ENCODE data around the gene BEND7. TPM values are rescaled to one million over a fixed set of nuclear protein-coding genes. Genes with fewer than 3 reads are reported as not detected.
"Not testable (repeated sequence)": the region's sequence is repeated elsewhere in the genome, so short reads cannot be mapped to it uniquely, and the experiment has no call there.

BEND7 gene
- total RNA-seq, 2 donors from 2014 or later, result 13.7 to 17.5 TPM

- DNase-seq (no peak), ATAC-seq (no peak)
- Histone ChIP-seq H3K27ac (no peak overlapping the region), H3K9me3 (no peaks in the 10 kb centered on the region), H3K27me3 (no peaks in the 10 kb centered on the region), H3K4me3 (no peak overlapping the region), H3K4me1 (peaks cover 6% of the 10 kb centered on the region), H3K36me3 (replicated peaks in 1 of 2; ENCODE audit: insufficient read depth in 1 of 2, low read depth in 2 of 2) (no peaks in the 10 kb centered on the region)
- WGBS, 2 donors, result 78 to 90% methylated on average over 2 of the region's 2 CpGs
- TF ChIP-seq POLR2A (IDR thresholded peaks at IDR 0.05) (no peak), CTCF (IDR thresholded peaks at IDR 0.05) (no peak)
- intact Hi-C loops (cut with DNase I), result no loop called here
Observed at GRCh38 chr10:13550802-13551201, 22.0 kb upstream of the BEND7 start.

- no peak for TF ChIP-seq POLR2A (IDR thresholded peaks at IDR 0.05)
- no peak for TF ChIP-seq CTCF (IDR thresholded peaks at IDR 0.05)
- H3K4me3 ChIP-seq, result no peak overlapping the region
- H3K27me3 ChIP-seq, result peaks cover 0 to 3% of the 10 kb centered on the region in 2 donors
- H3K9me3 ChIP-seq, result no peaks in the 10 kb centered on the region
- no peak overlapping the region for H3K27ac ChIP-seq
- intact Hi-C loops (cut with DNase I), result no loop called here
- no peak for ATAC-seq
- 75 to 77% methylated on average over 5 of the region's 5 CpGs for WGBS, 2 donors
- H3K36me3 ChIP-seq (replicated peaks in 1 of 2; ENCODE audit: insufficient read depth in 1 of 2, low read depth in 2 of 2), result no peaks in the 10 kb centered on the region
- DNase-seq, result no peak
- no peaks in the 10 kb centered on the region for H3K4me1 ChIP-seq
Observed at GRCh38 chr10:13542533-13542932, 13.7 kb upstream of the BEND7 start.

- DNase-seq; H3K4me1 ChIP-seq; H3K27me3 ChIP-seq; ATAC-seq; H3K36me3 ChIP-seq (replicated peaks in 1 of 2; ENCODE audit: insufficient read depth in 1 of 2, low read depth in 2 of 2); H3K27ac ChIP-seq; intact Hi-C loops (cut with DNase I); H3K9me3 ChIP-seq; H3K4me3 ChIP-seq: not testable (repeated sequence)
- WGBS, 2 donors, result 44 to 50% methylated on average over 8 to 9 of the region's 9 CpGs
Observed at GRCh38 chr10:13537985-13538384, 9.2 kb upstream of the BEND7 start.

- DNase-seq (peak; percentile 62 to 76 (median 70)), ATAC-seq (peak; percentile 81)
- 46 to 62% methylated on average over 7 to 10 of the region's 11 CpGs for WGBS, 2 donors
- no peak overlapping the region for H3K27ac ChIP-seq
- H3K36me3 ChIP-seq (replicated peaks in 1 of 2; ENCODE audit: insufficient read depth in 1 of 2, low read depth in 2 of 2), result no peaks in the 10 kb centered on the region
- H3K9me3 ChIP-seq, result no peaks in the 10 kb centered on the region
- H3K4me3 ChIP-seq, result no peak overlapping the region
- H3K27me3 ChIP-seq, result peaks cover 0 to 3% of the 10 kb centered on the region in 2 donors
- H3K4me1 ChIP-seq, result no peaks in the 10 kb centered on the region
- TF ChIP-seq POLR2A (IDR thresholded peaks at IDR 0.05) (no peak), CTCF (IDR thresholded peaks at IDR 0.05) (peak; percentile 25 to 69 (median 52))
- intact Hi-C loops (cut with DNase I), result no loop called here
Observed at GRCh38 chr10:13536674-13537366, 8.0 kb upstream of the BEND7 start.

GRCh38 chr10:13535346-13535745 is 6.5 kb upstream of the BEND7 start:
- Histone ChIP-seq H3K27ac (no peak overlapping the region), H3K36me3 (replicated peaks in 1 of 2; ENCODE audit: insufficient read depth in 1 of 2, low read depth in 2 of 2) (no peaks in the 10 kb centered on the region), H3K4me3 (no peak overlapping the region), H3K4me1 (no peaks in the 10 kb centered on the region), H3K9me3 (no peaks in the 10 kb centered on the region), H3K27me3 (no peaks in the 10 kb centered on the region)
- ATAC-seq (no peak), DNase-seq (no peak)
- intact Hi-C loops (cut with DNase I), result no loop called here
- no peak for TF ChIP-seq CTCF (IDR thresholded peaks at IDR 0.05)
- TF ChIP-seq POLR2A (IDR thresholded peaks at IDR 0.05), result no peak
- 93% methylated on average over 4 of the region's 4 CpGs for WGBS, 2 donors

Data from body of pancreas (tissue), 4 donors.